Skeletal muscle satellite cell (primary cell): ENCODE data around the gene DYSF. TPM values are rescaled to one million over a fixed set of nuclear protein-coding genes. Genes with fewer than 3 reads are reported as not detected.
"Not testable (repeated sequence)": the region's sequence is repeated elsewhere in the genome, so short reads cannot be mapped to it uniquely, and the experiment has no call there.

Experiments used
- H3K27me3 ChIP-seq: 2 replicates; pipeline ENCODE4 v1.7.0; 2013; ENCODE audit warnings: low read length; ENCODE audit not compliant: control insufficient read depth, insufficient read depth
- H3K36me3 ChIP-seq: 2 replicates; pipeline ENCODE4 v1.7.0; 2013; ENCODE audit warnings: mild to moderate bottlenecking, control low read depth, low read length; ENCODE audit not compliant: insufficient read depth
- H3K4me1 ChIP-seq: 2 replicates; pipeline ENCODE4 v1.7.0; 2013; ENCODE audit warnings: low read length; ENCODE audit not compliant: control insufficient read depth, insufficient read depth
- H3K4me2 ChIP-seq: 2 replicates; pipeline ENCODE4 v1.7.0; 2013; ENCODE audit warnings: mild to moderate bottlenecking, low read length
- H3K4me3 ChIP-seq: 2 replicates; pipeline ENCODE4 v1.7.0; 2013; ENCODE audit warnings: low read length
- H3K9ac ChIP-seq: 2 replicates; pipeline ENCODE4 v1.7.0; 2013; ENCODE audit warnings: mild to moderate bottlenecking, low read depth, low read length, moderate library complexity
- H3K9me3 ChIP-seq: replicated peaks from 2 replicates; pipeline ENCODE4 v1.7.0; 2013; ENCODE audit warnings: mild to moderate bottlenecking, control low read depth, low read length
- total RNA-seq: library from RNA; depleted of rRNA; stranded (reverse); fragments of >200 nt; gene quantifications from 2 replicates; pipeline ENCODE4 v1.2.3, GENCODE V29; 2012; rRNA removed

DYSF gene
- 1.5 and 5.7 TPM in 2 replicates for total RNA-seq

DNA sequence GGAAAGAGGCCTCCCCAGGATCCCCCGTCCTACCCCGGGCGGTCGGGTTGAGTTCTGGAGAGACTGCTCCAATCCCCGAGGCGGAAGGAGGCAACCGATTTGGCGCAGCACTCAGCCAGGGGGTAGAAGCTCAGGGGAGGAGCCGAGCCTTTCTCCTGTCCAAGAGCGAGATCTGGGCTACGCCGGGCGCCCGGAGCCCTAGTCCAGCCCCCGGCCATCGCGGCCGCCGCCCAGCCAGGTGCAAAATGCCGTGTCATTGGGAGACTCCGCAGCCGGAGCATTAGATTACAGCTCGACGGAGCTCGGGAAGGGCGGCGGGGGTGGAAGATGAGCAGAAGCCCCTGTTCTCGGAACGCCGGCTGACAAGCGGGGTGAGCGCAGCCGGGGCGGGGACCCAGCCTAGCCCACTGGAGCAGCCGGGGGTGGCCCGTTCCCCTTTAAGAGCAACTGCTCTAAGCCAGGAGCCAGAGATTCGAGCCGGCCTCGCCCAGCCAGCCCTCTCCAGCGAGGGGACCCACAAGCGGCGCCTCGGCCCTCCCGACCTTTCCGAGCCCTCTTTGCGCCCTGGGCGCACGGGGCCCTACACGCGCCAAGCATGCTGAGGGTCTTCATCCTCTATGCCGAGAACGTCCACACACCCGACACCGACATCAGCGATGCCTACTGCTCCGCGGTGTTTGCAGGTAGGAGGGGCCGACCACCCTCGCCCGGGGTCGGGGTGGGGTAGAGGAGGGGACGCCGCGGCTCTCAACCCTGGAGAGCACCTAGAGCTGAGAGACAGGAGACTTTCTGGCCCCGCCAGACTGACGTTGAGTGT is at the start of gene DYSF:
Gene DYSF, plus strand, starts transcription at position 158 of the 817 bp plus-strand sequence.
- peak within 1 kb of the TSS; percentile 94 for H3K4me2 ChIP-seq
- H3K27me3 ChIP-seq, result peaks cover 6% of the 10 kb centered on the region
- H3K9me3 ChIP-seq, result no peaks in the 10 kb centered on the region
- peaks cover 51% of the 10 kb centered on the region for H3K4me1 ChIP-seq
- peak within 1 kb of the TSS; percentile 76 for H3K4me3 ChIP-seq
- no peaks in the 10 kb centered on the region for H3K36me3 ChIP-seq
- peak within 1 kb of the TSS; percentile 70 for H3K9ac ChIP-seq

DNA sequence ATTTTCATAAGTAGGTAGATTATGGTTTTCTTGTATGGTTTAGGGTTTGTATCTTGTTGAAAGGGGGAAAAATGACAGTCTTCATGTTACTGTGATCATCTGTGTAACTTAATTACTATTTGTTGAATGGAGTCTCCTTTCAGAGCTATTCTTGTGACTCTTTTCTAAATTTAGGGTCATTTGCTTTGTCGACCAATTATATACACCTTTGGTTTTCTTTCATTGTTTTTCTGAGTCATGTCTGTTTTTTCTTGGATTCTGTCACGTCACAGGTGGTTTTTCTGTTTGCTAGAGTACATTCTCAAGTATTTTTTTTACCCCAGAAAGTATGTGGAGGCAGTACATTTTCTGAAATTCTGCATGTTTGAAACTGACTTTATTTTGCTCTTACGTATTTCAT is 43.8 kb upstream of the DYSF start:
- no peak overlapping the region for H3K4me3 ChIP-seq
- H3K27me3 ChIP-seq, result no peaks in the 10 kb centered on the region
- H3K36me3 ChIP-seq, result peaks cover 53% of the 10 kb centered on the region
- no peak overlapping the region for H3K9ac ChIP-seq
- no peaks in the 10 kb centered on the region for H3K4me1 ChIP-seq
- H3K9me3 ChIP-seq, result no peaks in the 10 kb centered on the region
- no peak overlapping the region for H3K4me2 ChIP-seq

DNA sequence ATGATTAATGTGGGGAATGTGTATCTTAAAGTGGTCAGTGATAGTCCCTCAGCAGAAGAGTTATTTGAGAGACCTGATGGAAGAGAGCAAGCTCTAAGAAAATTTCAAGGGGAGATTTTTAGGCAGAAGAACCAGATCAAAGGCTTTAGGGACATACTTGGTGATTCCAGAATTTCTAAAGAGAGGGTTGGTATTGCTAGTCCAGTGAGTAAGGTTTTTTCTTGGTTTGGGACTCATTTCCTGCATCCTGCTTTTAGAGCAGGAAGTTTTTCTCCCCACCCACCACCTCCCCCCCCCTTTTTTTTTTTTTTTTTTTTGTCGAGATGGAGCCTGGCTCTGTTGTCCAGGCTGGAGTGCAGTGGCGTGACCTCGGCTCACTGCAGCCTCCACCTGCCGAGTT is 42.7 kb upstream of the DYSF start:
- Histone ChIP-seq H3K9ac (no peak overlapping the region), H3K4me2 (no peak overlapping the region), H3K9me3 (no peaks in the 10 kb centered on the region), H3K4me3 (no peak overlapping the region), H3K27me3 (no peaks in the 10 kb centered on the region), H3K36me3 (peaks cover 44% of the 10 kb centered on the region), H3K4me1 (no peaks in the 10 kb centered on the region)

DNA sequence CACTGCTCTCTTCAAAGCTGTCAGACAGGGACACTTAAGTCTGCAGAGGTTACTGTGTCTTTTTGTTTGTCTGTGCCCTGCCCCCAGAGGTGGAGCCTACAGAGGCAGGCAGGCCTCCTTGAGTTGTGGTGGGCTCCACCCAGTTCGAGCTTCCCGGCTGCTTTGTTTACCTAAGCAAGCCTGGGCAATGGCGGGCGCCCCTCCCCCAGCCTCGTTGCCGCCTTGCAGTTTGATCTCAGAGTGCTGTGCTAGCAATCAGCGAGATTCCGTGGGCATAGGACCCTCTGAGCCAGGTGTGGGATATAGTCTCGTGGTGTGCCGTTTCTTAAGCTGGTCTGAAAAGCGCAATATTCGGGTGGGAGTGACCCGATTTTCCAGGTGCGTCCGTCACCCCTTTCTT is 36.5 kb upstream of the DYSF start:
- not testable (repeated sequence) for H3K4me3 ChIP-seq, H3K27me3 ChIP-seq, H3K9ac ChIP-seq, H3K4me2 ChIP-seq, H3K9me3 ChIP-seq, H3K4me1 ChIP-seq
- H3K36me3 ChIP-seq, result peaks cover 15% of the 10 kb centered on the region

DNA sequence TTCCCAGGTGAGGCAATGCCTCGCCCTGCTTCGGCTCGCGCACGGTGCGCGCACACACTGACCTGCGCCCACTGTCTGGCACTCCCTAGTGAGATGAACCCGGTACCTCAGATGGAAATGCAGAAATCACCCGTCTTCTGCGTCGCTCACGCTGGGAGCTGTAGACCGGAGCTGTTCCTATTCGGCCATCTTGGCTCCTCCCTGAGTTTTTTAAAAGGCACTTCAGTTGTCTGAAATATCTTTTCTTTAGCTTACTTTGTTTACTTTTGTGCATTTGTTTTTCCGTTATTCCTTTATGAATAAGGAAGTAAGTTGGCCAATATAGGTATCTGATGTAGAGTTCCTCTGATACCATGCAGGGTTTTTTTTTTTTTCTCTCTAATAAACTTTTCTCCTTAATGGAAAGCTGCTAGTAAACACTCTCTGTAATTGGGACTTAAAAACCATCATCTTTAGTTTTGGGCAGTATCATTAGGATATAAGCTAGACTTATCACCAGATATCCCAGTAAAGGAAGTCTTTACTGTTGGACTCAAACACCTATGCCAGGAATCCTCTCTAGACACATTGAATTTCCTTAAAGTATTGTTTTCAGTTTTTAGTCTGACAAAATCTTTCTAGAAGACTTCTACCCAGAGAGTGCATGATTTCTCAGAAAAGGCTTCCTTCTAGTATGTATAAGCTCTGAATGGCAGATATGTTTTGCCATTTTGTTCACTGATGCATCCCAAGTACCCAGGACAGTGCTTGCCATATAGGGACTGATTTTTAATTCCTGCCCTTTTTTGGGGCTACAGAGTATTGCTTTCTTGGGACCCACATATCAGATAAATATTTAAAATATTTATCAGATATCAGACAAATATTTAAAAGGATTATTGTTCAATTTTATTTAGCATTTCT is 35.8 kb upstream of the DYSF start:
- peaks cover 18% of the 10 kb centered on the region for H3K36me3 ChIP-seq
- no peak overlapping the region for H3K9ac ChIP-seq
- no peaks in the 10 kb centered on the region for H3K9me3 ChIP-seq
- no peaks in the 10 kb centered on the region for H3K27me3 ChIP-seq
- H3K4me2 ChIP-seq, result no peak overlapping the region
- H3K4me3 ChIP-seq, result no peak overlapping the region
- no peaks in the 10 kb centered on the region for H3K4me1 ChIP-seq

DNA sequence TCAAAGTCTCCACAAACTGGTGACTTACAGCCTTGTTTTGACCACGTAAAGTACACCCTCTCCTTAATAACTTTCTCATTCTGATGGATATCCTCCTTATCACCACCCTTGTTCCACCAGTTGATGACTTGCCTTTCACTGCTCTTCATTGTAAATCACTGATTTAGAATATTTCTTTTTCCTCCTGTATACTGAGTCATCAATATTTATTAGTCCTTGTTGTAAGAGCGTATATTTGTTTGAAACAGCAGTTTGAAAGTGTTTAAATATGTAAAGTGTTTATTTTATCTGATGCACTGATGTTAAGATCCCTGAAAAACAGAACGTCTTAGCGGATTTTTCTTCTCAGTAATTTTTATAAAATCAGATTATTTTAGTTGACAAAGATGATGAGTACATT is 34.2 kb upstream of the DYSF start:
- H3K4me2 ChIP-seq, result no peak overlapping the region
- no peaks in the 10 kb centered on the region for H3K4me1 ChIP-seq
- peaks cover 33% of the 10 kb centered on the region for H3K36me3 ChIP-seq
- H3K4me3 ChIP-seq, result no peak overlapping the region
- no peaks in the 10 kb centered on the region for H3K9me3 ChIP-seq
- H3K27me3 ChIP-seq, result no peaks in the 10 kb centered on the region
- H3K9ac ChIP-seq, result no peak overlapping the region

DNA sequence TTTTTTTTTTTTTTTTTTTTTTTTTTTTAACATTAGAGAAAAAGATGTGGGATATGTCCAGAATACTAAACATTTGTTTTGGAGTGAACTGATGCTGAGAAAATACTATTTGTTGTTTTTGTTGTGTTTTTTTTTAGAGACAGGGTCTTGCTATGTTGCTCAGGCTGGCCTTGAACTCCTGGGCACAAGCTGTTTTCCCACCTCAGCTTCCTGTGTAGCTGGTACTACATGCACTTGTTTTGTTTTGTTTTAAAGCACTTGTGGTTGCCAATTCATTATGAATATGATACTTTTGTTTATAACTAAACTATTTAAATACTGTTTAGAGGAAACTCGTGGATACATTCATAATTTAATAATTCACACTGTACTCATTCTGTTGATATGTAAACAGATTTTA is 33.4 kb upstream of the DYSF start:
- H3K36me3 ChIP-seq, result peaks cover 35% of the 10 kb centered on the region
- no peaks in the 10 kb centered on the region for H3K9me3 ChIP-seq
- no peaks in the 10 kb centered on the region for H3K27me3 ChIP-seq
- no peak overlapping the region for H3K4me3 ChIP-seq
- H3K9ac ChIP-seq, result no peak overlapping the region
- H3K4me1 ChIP-seq, result no peaks in the 10 kb centered on the region
- H3K4me2 ChIP-seq, result no peak overlapping the region

DNA sequence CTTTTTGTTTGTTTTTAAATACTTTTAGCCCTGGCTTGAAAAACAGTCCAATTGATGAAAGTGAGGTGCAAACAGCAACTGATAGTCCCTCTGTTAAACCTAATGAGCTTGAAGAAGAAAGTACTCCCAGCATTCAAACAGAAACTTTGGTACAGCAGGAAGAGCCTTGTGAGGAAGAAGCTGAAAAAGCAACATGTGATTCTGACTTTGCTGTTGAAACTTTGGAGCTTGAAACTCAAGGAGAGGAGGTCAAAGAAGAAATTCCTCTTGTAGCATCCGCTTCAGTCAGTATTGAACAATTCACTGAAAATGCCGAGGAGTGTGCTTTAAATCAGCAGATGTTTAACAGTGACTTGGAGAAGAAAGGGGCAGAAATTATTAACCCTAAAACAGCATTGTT is 30.6 kb upstream of the DYSF start:
- Histone ChIP-seq H3K4me3 (no peak overlapping the region), H3K36me3 (peaks cover 48% of the 10 kb centered on the region), H3K4me2 (no peak overlapping the region), H3K4me1 (no peaks in the 10 kb centered on the region), H3K27me3 (no peaks in the 10 kb centered on the region), H3K9me3 (no peaks in the 10 kb centered on the region), H3K9ac (no peak overlapping the region)

DNA sequence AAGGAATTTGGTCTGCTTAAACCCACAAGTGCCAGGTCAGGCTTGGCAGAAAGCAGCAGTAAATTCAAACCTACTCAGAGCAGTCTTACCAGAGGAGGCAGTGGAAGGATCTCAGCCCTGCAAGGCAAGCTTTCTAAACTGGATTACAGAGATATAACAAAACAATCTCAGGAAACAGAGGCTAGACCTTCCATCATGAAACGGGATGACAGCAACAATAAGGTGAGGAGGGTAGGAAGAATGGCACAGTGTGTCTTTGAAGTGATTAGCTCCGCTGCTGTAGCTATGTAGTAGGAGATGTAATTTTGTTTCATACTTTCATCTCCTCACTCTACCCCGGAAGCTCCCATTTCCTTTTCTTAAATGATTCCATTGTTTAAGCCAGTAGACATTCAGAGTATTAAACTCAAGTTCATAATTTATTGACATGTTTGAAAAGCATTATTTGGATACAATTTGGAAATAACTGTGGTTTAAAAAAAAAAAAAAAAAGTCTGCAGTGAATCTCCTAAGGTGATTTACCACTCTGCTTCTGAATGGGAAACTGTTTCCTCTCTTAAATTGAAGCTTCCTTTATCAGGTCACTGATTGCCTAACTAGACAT is 29.4 kb upstream of the DYSF start:
- no peaks in the 10 kb centered on the region for H3K27me3 ChIP-seq
- no peaks in the 10 kb centered on the region for H3K4me1 ChIP-seq
- H3K9ac ChIP-seq, result no peak overlapping the region
- peaks cover 50% of the 10 kb centered on the region for H3K36me3 ChIP-seq
- H3K4me2 ChIP-seq, result no peak overlapping the region
- no peak overlapping the region for H3K4me3 ChIP-seq
- no peaks in the 10 kb centered on the region for H3K9me3 ChIP-seq

DNA sequence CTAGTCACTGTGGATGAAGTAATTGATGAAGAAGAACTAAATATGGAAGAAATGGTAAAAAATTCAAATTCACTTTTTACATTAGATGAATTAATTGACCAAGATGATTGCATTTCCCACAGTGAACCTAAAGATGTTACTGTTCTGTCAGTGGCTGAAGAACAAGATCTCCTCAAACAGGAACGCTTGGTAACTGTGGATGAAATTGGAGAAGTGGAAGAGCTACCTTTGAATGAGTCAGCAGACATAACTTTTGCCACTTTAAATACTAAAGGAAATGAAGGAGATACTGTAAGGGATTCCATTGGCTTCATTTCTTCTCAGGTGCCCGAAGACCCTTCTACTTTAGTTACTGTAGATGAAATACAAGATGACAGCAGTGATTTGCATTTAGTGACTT is 26.6 kb upstream of the DYSF start:
- no peaks in the 10 kb centered on the region for H3K9me3 ChIP-seq
- peaks cover 68% of the 10 kb centered on the region for H3K36me3 ChIP-seq
- H3K4me1 ChIP-seq, result no peaks in the 10 kb centered on the region
- H3K27me3 ChIP-seq, result no peaks in the 10 kb centered on the region
- no peak overlapping the region for H3K4me3 ChIP-seq
- H3K9ac ChIP-seq, result no peak overlapping the region
- H3K4me2 ChIP-seq, result no peak overlapping the region
